LoVo (cell line): ENCODE data around the gene COL4A1.

Experiments used
- DNase-seq: peaks from one replicate; pipeline ENCODE4 v3.0.0-alpha.2; 2016; ENCODE audit warnings: low spot score

COL4A1 gene

GRCh38 chr13:110274687-110275086, 32.3 kb downstream of the COL4A1 start:
- no peak for DNase-seq

DNA sequence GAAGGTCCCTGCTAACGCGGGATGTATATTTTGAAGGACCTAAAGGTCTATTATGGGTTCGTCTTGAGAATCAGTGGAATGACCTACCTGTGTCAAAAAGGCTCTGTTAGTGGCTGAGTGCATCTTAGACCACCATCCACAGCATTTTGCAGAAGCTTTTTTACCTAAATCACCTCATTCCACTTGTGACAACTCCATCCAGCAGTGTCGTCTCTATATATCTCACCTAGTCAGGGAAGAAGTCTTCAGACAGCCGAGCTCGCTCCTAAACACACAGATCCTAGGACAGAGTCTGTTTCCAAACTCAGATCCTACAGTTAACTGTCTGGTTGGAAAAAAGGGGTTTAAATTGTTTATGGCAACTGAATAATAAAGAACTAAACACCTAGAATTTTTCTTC, 33.7 kb downstream of the COL4A1 start:
- no peak for DNase-seq

- no peak for DNase-seq
Observed at GRCh38 chr13:110272651-110273050, 34.3 kb downstream of the COL4A1 start.

DNA sequence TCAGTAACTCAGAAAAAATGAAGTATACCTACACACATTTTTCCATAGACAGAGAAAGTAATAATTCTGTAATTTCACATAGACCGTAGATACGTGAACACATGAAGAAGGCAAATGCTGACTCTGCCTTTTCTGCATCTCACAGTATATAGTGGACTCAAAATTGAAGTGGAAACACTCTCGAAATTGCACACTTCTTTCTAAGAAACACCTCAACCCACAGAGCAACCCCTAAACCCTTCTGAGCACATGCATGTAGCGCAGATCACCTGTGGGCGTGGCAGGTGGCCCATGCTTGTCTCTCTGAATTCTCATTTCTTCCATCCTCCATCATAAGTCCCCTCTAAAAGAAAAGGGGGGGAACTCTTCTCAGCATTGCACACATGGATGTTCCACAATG, 34.7 kb downstream of the COL4A1 start:
- DNase-seq = no peak

DNA sequence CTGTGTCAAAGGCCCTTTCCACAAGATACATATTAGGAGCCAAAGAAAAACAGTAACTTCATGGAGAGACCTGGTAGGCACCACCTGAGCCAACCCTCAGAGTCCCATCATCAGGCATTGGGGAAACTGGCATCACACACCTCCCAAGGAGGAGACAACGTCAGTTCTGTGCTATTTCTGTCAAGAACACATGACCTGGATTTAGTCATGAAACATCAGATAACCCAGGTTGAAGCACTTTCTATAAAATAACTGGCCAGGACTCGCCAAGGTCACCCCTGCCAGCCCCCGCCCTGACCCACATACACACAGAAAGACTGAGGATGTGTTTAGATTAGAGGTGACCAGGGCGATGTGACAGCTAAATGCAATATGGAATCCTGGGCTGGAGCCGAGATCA, 35.6 kb downstream of the COL4A1 start:
- no peak for DNase-seq

- no peak for DNase-seq
Observed at GRCh38 chr13:110270507-110270906, 36.5 kb downstream of the COL4A1 start.

GRCh38 chr13:110269509-110270185, 37.3 kb downstream of the COL4A1 start:
- DNase-seq = no peak

GRCh38 chr13:110268576-110269185, 38.3 kb downstream of the COL4A1 start:
- no peak for DNase-seq

DNA sequence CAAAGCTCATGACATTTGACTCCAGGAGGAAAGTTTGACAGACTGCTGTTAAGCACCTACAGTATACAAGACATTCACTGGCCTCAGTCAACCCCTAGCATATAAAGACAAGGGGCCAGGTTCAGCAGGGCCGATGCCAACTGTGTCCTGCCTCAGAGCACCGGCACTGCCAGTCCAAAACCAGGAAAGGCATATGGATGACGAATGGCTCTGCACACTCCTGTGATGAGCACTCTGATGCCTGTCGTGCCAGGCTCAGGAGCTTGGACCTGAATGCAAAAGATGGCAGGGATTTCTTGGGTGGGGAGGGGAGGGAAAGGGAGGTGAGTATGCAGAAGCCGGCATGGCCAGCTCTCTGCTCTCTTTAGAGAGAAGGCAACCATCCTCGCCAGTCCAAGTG, 38.9 kb downstream of the COL4A1 start:
- no peak for DNase-seq

DNA sequence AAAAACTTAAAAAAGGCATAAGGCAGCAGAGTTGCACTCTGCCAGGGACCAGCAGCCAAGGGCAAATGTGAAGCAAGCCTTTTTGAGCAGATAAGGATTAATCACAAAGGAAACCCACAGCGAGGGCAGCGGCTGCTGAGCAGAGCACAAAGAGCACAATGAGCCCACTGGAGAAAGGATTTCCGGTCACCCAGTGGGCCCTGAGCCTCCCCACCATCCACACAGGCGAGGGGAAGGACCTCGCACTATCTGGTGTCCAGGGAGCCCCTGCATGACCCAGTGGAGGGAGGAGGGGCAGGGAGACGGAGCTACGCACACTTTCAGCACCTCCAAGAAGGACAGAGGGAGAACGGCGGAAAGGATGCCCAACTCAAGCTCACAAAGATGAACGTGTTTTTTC, 40.0 kb downstream of the COL4A1 start:
- DNase-seq = no peak

DNA sequence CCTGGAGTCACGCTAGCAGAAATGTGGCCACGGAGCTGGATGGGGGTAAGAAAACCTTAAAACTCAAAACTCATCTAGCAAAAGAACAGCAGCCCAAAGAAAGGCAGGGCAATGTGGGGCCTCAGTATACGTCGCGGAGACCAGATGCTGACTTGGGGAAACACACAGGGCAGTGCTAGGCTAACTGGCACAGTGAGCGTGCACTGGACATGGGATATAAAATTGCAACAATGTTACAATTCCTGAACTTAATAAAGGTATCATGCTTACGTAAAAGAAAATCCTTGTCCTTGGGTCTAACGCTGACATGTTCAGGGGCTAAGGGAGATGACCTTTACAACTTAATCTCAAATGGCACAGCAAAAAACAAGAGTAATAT, 40.5 kb downstream of the COL4A1 start:
- DNase-seq = no peak

- no peak for DNase-seq
Observed at GRCh38 chr13:110265682-110266430, 41.1 kb downstream of the COL4A1 start.

- no peak for DNase-seq
Observed at GRCh38 chr13:110265341-110265681, 41.6 kb downstream of the COL4A1 start.

- no peak for DNase-seq
Observed at GRCh38 chr13:110264685-110265275, 42.2 kb downstream of the COL4A1 start.

DNA sequence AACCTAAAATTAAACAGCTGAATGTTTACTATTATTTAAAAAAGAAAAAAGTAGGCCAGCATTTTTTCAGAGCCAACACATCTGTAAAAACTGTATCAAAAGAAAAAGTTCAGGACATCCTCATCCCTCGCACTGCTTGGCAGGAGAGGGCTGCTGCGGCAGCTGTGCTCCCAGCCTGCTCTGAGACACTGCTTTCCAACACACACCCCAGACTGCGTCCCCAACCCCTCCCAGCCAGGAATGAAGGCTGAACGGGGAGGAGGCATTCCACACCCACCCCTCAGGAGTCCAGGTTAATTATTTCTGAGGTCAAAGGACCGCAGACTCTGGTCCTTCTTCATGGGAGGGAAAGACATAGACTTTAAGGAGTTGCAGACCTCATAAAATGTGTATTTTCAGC, 43.1 kb downstream of the COL4A1 start:
- DNase-seq = no peak

DNA sequence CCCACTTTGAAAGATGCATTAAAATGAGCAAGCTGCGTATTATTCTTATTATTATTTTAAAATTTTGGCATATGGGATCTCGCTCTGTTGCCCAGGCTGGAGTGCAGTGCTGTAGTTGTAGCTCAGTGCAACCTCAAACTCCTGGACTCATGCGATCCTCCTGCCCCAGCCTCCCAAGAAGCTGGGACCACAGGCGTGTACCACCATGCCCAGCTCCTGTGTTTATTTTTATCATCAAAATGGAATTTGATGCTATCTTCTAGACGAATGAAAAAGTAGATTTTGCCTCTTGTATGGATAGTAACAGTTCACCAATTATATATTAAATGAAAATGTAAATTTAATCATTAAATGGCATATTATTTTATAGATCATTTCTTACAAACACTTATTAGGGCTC, 43.6 kb downstream of the COL4A1 start:
- no peak for DNase-seq

GRCh38 chr13:110262508-110263291, 44.3 kb downstream of the COL4A1 start:
- DNase-seq = no peak

DNA sequence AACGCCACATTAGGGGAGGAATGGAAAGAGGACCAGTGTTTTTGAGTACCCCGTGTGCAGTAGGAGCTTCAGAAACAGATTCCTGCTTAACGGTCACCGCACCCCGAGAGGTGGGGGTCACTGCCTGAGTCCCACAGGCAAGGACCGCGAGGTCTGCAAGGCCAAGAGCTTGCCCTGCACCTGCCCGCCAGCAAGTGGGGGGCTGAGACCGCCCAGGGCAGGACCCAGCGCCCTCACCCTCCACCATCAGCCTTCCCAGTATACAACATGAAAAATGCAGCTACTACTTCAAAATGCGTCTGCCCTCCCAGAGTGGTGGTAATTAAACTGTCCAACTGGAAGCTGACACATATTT, 44.9 kb downstream of the COL4A1 start:
- DNase-seq = no peak

GRCh38 chr13:110261166-110262081, 45.5 kb downstream of the COL4A1 start:
- no peak for DNase-seq

GRCh38 chr13:110259651-110260050, 47.3 kb downstream of the COL4A1 start:
- DNase-seq = no peak

DNA sequence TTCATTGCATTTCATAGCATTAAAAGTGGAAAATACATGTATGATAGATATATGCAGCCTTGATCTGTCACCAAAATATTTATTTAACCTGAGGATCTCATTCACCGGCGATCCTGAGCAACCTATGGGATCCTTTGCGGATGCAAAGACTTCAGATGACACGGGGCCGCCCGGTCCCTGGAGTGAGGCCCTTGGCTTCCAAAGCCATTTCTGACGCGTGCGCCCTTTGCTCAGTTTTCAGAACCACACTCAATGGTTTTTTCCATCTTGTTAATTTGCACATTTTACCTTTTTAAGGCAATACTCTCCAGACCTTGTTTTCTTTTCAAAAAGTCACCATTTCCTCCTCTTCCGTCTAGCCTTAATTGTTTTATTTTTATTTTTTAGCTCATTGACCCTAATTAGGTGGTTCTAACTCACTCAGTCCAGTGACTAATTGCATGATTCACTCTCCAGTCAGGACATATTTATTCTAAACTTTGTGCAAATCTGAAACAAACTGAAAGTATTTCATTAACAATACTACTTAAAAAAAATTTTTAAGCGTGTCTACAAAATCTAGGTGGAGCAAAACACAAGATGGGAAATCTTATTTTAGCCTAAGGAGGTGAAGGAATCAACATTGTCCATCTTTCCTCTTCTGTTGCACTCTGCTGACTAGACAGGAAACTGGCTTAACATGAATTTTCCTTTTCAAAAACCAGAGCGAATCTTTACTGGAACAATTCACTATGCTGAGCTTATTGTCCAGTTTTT, 47.9 kb downstream of the COL4A1 start:
- no peak for DNase-seq
